HG03432 (cell line): ENCODE results near the gene THOC2.
"Not testable (repeated sequence)": the region's sequence is repeated elsewhere in the genome, so short reads cannot be mapped to it uniquely, and the experiment has no call there.

Experiments
- ATAC-seq: cut with Tn5 transposase; IDR thresholded peaks from one replicate; pipeline ENCODE4 v1.9.1; 2021; ENCODE audit warnings: mild to moderate bottlenecking, moderate library complexity; ENCODE audit not compliant: unreplicated experiment

Gene THOC2

GRCh38 chrX:123682186-123682585 is 50.7 kb downstream of the THOC2 start:
- no peak for ATAC-seq

GRCh38 chrX:123679733-123680460 is 53.0 kb downstream of the THOC2 start:
- ATAC-seq: not testable (repeated sequence)

GRCh38 chrX:123675154-123675553 is 57.7 kb downstream of the THOC2 start:
- ATAC-seq: no peak

- no peak for ATAC-seq
These were observed 59.0 kb downstream of the THOC2 start for GRCh38 chrX:123673813-123674212.

GRCh38 chrX:123665197-123665596 is 67.7 kb downstream of the THOC2 start:
- ATAC-seq: no peak

GRCh38 chrX:123664467-123665167 is 68.2 kb downstream of the THOC2 start:
- ATAC-seq: not testable (repeated sequence)

GRCh38 chrX:123663720-123664119 is 69.1 kb downstream of the THOC2 start:
- not testable (repeated sequence) for ATAC-seq

- ATAC-seq: not testable (repeated sequence)
These were observed 76.3 kb downstream of the THOC2 start for GRCh38 chrX:123656507-123656906.

- ATAC-seq: not testable (repeated sequence)
These were observed 84.1 kb downstream of the THOC2 start for GRCh38 chrX:123648811-123649181.

- peak; percentile 64 for ATAC-seq
These were observed 84.6 kb downstream of the THOC2 start for GRCh38 chrX:123648028-123648810.

- no peak for ATAC-seq
These were observed 85.6 kb downstream of the THOC2 start for GRCh38 chrX:123647244-123647643.

- ATAC-seq: no peak
These were observed 103.3 kb downstream of the THOC2 start for GRCh38 chrX:123629502-123629901.

GRCh38 chrX:123626962-123627361 is 105.9 kb downstream of the THOC2 start:
- no peak for ATAC-seq

GRCh38 chrX:123625952-123626351 is 106.9 kb downstream of the THOC2 start:
- ATAC-seq: no peak

GRCh38 chrX:123625477-123625876 is 107.4 kb downstream of the THOC2 start:
- no peak for ATAC-seq

- ATAC-seq: no peak
These were observed 115.8 kb downstream of the THOC2 start for GRCh38 chrX:123617007-123617406.

- ATAC-seq: no peak
These were observed 121.9 kb downstream of the THOC2 start for GRCh38 chrX:123610915-123611314.

GRCh38 chrX:123607806-123608205 is 125.0 kb downstream of the THOC2 start:
- ATAC-seq: no peak

GRCh38 chrX:123607270-123607669 is 125.6 kb downstream of the THOC2 start:
- no peak for ATAC-seq

GRCh38 chrX:123603491-123603890 is 129.4 kb downstream of the THOC2 start:
- no peak for ATAC-seq

- ATAC-seq: no peak
These were observed 131.4 kb downstream of the THOC2 start for GRCh38 chrX:123601437-123601836.

GRCh38 chrX:123600181-123600580 is 132.7 kb downstream of the THOC2 start:
- no peak for ATAC-seq
